T-helper 17 cell (primary cell): ENCODE measurements around the gene CEND1. TPM values are rescaled to one million over a fixed set of nuclear protein-coding genes. Genes with fewer than 3 reads are reported as not detected.
"Not testable (repeated sequence)": the region's sequence is repeated elsewhere in the genome, so short reads cannot be mapped to it uniquely, and the experiment has no call there.

ENCODE experiments used
- ATAC-seq: fragments of 150-1000 bp; cut with Tn5 transposase; 2 replicates; pipeline ENCODE4 v1.10.0; 2021; ENCODE audit warnings: mild to moderate bottlenecking, moderate library complexity
- DNase-seq, 3 donors: peaks; one replicate each; pipeline versions ENCODE4 v3.0.0 to v3.0.0-alpha.2; 2020 to 2021
- H3K9me3 ChIP-seq: one replicate; pipeline ENCODE4 v1.7.0; 2013; ENCODE audit warnings: low read length, mild to moderate bottlenecking; ENCODE audit not compliant: control insufficient read depth, poor library complexity, severe bottlenecking
- H3K27ac Mint-ChIP-seq: one replicate; pipeline ENCODE4 v1.8.0; 2022; ENCODE audit warnings: mild to moderate bottlenecking, moderate library complexity, mixed read lengths
- H3K27me3 Mint-ChIP-seq: one replicate; pipeline ENCODE4 v1.8.0; 2022; ENCODE audit warnings: mixed read lengths
- H3K36me3 Mint-ChIP-seq: one replicate; pipeline ENCODE4 v1.8.0; 2022; ENCODE audit warnings: low read depth, mixed read lengths
- H3K4me1 Mint-ChIP-seq: one replicate; pipeline ENCODE4 v1.8.0; 2022; ENCODE audit warnings: mild to moderate bottlenecking, mixed read lengths
- H3K4me3 Mint-ChIP-seq: one replicate; pipeline ENCODE4 v1.8.0; 2022; ENCODE audit warnings: mild to moderate bottlenecking, moderate library complexity, mixed read lengths
- total RNA-seq, 4 donors: library from RNA in 2 of 4; stranded (reverse) in 2 of 4; gene quantifications; one replicate each; pipeline ENCODE4 v1.2.3 and lab custom pipeline; 2022 to 2026

The CEND1 gene
- total RNA-seq, 2 donors from 2014 or later: 0.63 TPM; not detected in 1

DNA sequence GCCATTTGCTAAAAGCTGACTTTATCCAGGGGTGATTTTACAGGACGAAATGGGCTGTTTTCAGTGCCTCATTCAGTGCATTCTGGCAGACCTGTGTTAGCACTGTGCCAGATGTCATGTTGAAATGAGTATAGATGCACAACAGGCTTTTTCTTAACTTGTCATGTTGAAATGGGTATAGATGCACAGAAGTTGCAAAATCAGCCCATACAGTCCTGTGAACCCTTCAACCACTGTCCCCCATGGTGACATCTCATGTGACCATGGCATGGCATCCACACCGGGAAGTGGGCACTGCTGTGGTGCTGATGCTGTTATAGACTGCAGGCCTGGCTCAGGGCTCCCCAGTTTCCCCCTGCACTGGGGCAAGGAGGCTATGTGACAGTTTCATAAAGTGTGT is 40.2 kb downstream of the CEND1 start:
- Mint-ChIP-seq H3K27ac (peak overlapping the region; percentile 24), H3K4me1 (peaks cover 8% of the 10 kb centered on the region), H3K27me3 (no peaks in the 10 kb centered on the region), H3K36me3 (no peaks in the 10 kb centered on the region), H3K4me3 (peak overlapping the region; percentile 12)
- ATAC-seq (no peak), DNase-seq (no peak)
- H3K9me3 ChIP-seq: no peaks in the 10 kb centered on the region

DNA sequence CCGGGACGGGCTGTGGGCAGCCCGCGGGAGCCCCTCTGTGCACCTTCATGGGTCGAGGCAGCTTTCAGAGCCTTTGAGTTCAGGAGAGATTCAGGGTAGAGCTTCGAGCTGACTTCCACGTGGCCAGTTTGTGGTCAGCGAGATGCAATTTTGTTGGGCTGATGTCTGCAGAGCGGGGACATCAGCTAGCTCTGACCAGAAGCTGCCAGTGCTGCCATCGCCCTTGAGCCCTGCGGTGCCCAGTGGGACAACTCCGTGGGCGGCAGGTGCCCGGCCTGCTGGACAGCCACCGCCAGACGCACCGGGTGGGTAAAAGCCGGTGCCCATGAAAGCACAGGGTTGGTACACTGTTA is 41.9 kb downstream of the CEND1 start:
- peak overlapping the region; percentile 74 for H3K27ac Mint-ChIP-seq
- peak overlapping the region; percentile 86 for H3K4me3 Mint-ChIP-seq
- ATAC-seq (no peak), DNase-seq (no peak)
- no peaks in the 10 kb centered on the region for H3K36me3 Mint-ChIP-seq
- H3K27me3 Mint-ChIP-seq: no peaks in the 10 kb centered on the region
- no peaks in the 10 kb centered on the region for H3K9me3 ChIP-seq
- peaks cover 8% of the 10 kb centered on the region for H3K4me1 Mint-ChIP-seq

DNA sequence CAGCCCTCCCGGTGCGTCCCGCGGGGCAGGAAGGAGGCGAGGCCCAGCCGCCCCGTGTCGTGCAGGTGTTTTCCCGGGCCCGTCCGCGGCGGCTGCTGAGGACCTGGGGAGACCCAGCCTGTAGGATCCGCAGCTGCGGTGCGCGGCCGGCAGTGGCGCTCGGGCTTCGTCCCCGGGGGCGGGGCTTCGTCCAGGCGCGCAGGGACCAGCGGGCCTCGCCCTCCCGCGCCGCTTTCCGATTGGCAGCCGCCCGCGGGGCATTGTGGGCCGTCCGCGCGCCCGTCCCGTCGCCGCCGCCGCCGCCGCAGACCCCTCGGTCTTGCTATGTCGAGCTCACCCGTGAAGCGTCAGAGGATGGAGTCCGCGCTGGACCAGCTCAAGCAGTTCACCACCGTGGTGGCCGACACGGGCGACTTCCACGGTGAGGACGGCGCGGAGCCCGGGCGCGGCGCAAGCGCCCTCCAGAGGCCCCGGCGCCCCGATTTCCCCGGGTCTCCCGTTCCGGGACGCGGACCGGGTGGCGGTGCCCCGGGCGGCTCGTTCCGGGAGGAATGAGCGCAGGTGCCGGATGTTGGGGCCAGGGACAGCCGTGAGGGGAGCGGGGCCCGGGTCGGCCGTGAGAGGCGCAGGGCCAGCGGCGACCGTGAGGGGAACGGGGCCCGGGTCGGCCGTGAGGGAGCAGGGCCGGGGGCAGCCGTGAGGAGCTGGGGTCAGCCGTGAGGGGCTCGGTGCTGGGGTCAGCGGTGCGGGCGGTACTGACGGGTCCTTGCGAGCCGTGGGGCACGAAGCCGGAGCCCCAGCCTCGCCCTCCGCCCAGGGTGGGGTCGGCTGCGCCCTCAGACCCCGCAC is 42.5 kb downstream of the CEND1 start, which contains the start of gene TALDO1:
TSS of gene TALDO1 (plus strand) at position 307 of the 849 bp plus-strand sequence. CDS start at position 325, 18 bp downstream.
- no peaks in the 10 kb centered on the region for H3K36me3 Mint-ChIP-seq
- DNase-seq (peak; percentile 58 to 79 (median 76)), ATAC-seq (peak; percentile 88)
- peak within 1 kb of the TSS; percentile 74 for H3K27ac Mint-ChIP-seq
- H3K27me3 Mint-ChIP-seq: no peaks in the 10 kb centered on the region
- peaks cover 8% of the 10 kb centered on the region for H3K4me1 Mint-ChIP-seq
- no peaks in the 10 kb centered on the region for H3K9me3 ChIP-seq
- H3K4me3 Mint-ChIP-seq: peak within 1 kb of the TSS; percentile 86

DNA sequence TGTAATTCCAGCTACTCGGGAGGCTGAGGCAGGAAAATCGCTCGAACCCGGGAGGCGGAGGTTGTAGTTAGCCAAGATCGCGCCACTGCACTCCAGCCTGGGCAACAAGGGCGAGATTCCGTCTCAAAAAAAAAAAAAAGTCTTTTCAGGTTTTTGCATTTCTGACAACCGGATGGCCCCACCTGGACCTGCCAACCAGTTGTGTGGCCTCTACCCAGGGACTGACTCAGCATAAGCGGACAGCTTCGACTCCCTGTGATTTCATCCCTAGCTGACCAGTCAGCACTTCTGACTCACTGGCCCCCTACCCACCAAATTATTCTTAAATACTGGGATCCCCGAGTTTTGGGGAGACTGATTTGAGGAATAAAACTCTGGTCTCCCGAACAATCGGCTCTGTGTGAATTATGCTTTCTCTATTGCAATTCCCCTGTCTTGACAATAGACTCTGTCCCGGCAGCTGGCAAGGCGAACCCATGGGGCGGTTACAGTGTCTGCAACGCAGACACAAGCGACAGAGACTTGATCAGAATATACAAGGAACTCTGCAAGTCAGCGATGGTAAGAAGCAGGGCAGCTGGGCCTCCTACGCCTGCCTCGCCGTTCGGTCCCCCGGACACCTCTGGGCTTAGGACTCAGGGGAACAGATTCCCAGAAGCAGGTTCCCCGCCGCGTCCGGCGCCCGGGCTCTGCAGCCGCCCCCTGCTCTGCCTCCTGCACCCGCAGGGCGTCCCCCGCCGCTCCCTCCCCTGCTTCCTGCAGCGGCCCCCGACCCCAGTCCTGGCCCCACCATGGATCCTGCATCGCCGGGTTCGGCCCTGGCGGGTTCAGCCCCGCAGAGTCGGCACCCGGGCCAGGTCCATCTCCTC is 43.4 kb downstream of the CEND1 start:
- H3K4me1 Mint-ChIP-seq: peaks cover 8% of the 10 kb centered on the region
- no peaks in the 10 kb centered on the region for H3K9me3 ChIP-seq
- no peak for DNase-seq
- H3K27ac Mint-ChIP-seq: no peak overlapping the region
- H3K27me3 Mint-ChIP-seq: no peaks in the 10 kb centered on the region
- H3K4me3 Mint-ChIP-seq: peak overlapping the region; percentile 86
- peak; percentile 59 for ATAC-seq
- H3K36me3 Mint-ChIP-seq: no peaks in the 10 kb centered on the region

DNA sequence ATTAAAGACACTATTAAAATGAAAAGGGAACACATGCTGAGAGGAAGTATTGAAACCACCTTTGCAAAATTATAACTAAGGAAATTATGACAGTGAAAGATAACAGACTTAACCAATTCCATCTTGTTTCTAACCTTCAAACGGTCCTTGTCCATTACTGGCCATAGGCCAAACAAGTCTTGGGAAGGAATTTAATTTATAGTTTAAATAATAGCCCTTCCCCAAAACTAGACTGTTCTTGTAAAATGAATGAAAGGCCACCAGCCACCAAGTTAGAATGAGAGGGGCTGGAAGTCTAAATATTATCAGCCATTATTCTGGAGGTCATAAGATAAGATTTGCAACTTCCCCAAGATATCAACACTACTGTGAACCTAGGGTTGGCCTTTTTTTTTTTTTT is 44.5 kb downstream of the CEND1 start:
- DNase-seq: no peak
- no peak overlapping the region for H3K4me3 Mint-ChIP-seq
- peaks cover 8% of the 10 kb centered on the region for H3K4me1 Mint-ChIP-seq
- no peak overlapping the region for H3K27ac Mint-ChIP-seq
- H3K27me3 Mint-ChIP-seq: no peaks in the 10 kb centered on the region
- H3K36me3 Mint-ChIP-seq: no peaks in the 10 kb centered on the region
- ATAC-seq: no peak
- H3K9me3 ChIP-seq: no peaks in the 10 kb centered on the region

DNA sequence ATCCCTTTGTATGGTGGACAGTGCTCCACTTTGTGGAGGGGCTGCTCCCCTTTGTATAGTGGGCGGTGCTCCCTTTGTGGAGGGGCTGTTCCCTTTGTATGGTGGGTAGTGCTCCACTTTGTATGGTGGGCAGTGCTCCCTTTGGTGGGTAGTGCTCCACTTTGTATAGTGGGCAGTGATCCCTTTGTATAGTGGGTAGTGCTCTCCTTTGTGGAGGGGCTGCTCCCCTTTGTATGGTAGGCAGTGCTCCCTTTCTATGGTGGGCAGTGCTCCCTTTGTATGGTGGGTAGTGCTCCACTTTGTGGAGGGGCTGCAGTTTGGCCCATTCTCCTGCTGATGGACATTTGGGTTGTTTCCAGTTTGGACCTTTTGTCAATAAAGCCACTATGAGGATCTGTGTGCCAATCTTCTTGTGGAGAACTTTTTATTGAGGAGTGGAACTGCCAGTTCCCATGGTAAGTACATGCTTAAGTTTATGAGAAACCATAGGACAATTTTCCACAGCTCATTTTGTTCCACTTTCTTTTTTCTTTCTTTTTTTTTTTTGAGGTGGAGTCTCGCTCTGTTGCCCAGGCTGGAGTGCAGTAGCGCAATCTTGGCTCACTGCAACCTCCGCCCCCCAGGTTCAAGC is 47.2 kb downstream of the CEND1 start:
- Mint-ChIP-seq H3K27me3 (no peaks in the 10 kb centered on the region), H3K36me3 (peaks cover 3% of the 10 kb centered on the region), H3K27ac (no peak overlapping the region), H3K4me1 (peaks cover 7% of the 10 kb centered on the region), H3K4me3 (no peak overlapping the region)
- DNase-seq (no peak), ATAC-seq (no peak)
- no peaks in the 10 kb centered on the region for H3K9me3 ChIP-seq

DNA sequence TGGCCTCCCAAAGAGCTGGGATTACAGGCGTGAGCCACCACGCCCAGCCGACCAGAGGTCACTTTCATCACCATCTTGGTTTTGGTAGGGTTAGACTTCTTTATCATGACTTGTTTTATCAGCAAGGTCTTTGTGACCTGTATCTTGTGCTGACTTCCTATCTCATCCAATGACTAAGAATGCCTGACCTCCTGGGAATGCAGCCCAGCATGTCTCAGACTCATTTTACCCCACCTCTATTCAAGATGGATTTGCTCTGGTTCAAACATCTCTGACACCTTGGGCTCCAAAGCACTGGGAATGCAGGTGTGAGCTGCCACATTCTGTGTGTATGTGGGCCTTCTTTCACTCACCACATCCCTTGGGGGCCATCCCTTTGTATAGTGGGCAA is 47.7 kb downstream of the CEND1 start:
- no peak overlapping the region for H3K27ac Mint-ChIP-seq
- no peak overlapping the region for H3K4me3 Mint-ChIP-seq
- peaks cover 3% of the 10 kb centered on the region for H3K36me3 Mint-ChIP-seq
- H3K27me3 Mint-ChIP-seq: no peaks in the 10 kb centered on the region
- ATAC-seq: no peak
- peaks cover 13% of the 10 kb centered on the region for H3K4me1 Mint-ChIP-seq
- no peaks in the 10 kb centered on the region for H3K9me3 ChIP-seq
- no peak for DNase-seq

DNA sequence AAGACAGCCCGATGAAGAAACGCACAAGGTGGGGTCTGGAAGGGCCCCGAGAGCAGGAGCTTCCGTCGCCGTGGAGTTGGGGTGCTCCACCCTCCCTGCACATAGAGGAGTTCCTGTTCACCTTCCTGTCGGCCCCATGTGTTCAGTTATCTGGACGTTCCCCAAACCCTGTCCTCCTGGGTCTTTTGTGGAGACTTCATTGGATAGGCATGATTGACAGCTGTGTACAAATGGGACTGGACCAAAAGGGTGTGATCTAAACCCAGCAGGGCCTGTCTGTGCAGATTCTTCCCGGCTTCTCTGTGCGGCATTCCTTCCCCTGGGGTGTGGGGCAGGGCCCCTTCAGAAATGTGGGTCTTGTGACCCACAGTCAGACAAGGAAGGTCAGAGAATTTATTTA is 52.0 kb downstream of the CEND1 start:
- not testable (repeated sequence) for H3K27ac Mint-ChIP-seq, H3K4me1 Mint-ChIP-seq, H3K36me3 Mint-ChIP-seq, H3K27me3 Mint-ChIP-seq, H3K9me3 ChIP-seq, DNase-seq
- H3K4me3 Mint-ChIP-seq: peak overlapping the region; percentile 75
- peak; percentile 53 for ATAC-seq

DNA sequence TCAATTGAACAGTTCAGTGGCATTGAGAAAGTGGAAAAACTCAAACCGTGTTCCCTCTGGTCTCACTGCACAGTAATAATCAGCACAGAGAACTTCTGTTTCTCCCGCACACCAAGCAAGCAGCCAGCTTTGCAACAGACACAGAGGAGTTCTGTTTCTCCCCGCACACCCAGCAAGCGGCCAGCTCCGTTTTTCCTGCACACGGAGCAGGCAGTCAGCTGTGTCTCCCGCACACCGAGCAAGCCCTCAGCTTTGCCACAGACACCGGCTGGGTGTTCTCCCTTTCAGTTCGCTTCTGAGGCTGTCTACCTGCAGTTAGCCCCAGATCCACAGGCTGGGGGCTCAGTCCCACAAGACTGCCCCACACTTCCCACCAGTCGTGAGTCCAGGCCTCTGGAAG is 52.5 kb downstream of the CEND1 start:
- H3K27me3 Mint-ChIP-seq: no peaks in the 10 kb centered on the region
- no peaks in the 10 kb centered on the region for H3K9me3 ChIP-seq
- DNase-seq (no peak), ATAC-seq (peak; percentile 39)
- peak overlapping the region; percentile 32 for H3K27ac Mint-ChIP-seq
- H3K4me1 Mint-ChIP-seq: peaks cover 10% of the 10 kb centered on the region
- H3K4me3 Mint-ChIP-seq: peak overlapping the region; percentile 75
- peaks cover 3% of the 10 kb centered on the region for H3K36me3 Mint-ChIP-seq

Other genes with a start within 250 kb of the CEND1 start
- 1 to 10 TPM; 3.8 to 6.0 TPM for gene LMNTD2, start 229.4 kb downstream of the CEND1 start, total RNA-seq
- gene RASSF7, start 229.1 kb downstream of the CEND1 start, total RNA-seq: 10 to 100 TPM; 24.6 to 29.4 TPM
- gene PHRF1, start 213.6 kb downstream of the CEND1 start, total RNA-seq: 10 to 100 TPM; 36.7 to 44.8 TPM
- gene IRF7, start 174.1 kb downstream of the CEND1 start, total RNA-seq: 10 to 100 TPM; 40.3 to 44.0 TPM
- gene CDHR5, start 165.1 kb downstream of the CEND1 start, total RNA-seq: not detected
- not detected for gene SCT, start 162.9 kb downstream of the CEND1 start, total RNA-seq
- under 1 TPM; 0.40 to 0.89 TPM for gene DRD4, start 152.8 kb downstream of the CEND1 start, total RNA-seq
- 10 to 100 TPM; 55.3 to 77.1 TPM for gene DEAF1, start 94.9 kb downstream of the CEND1 start, total RNA-seq
- 10 to 100 TPM; 20.8 to 21.3 TPM for gene TMEM80, start 94.3 kb downstream of the CEND1 start, total RNA-seq
- gene EPS8L2, start 83.9 kb downstream of the CEND1 start, total RNA-seq: 10 to 100 TPM in 1 of 2 donors, 1 to 10 TPM in 1; 6.8 to 11.7 TPM
- gene TALDO1, start 42.6 kb downstream of the CEND1 start, total RNA-seq: 100 to 1,000 TPM in 1 of 2 donors, 10 to 100 TPM in 1; 60.4 to 102 TPM
- gene GATD1, start 12.6 kb downstream of the CEND1 start, total RNA-seq: 10 to 100 TPM; 36.7 to 44.3 TPM
- 10 to 100 TPM; 16.4 to 20.3 TPM for gene SLC25A22, start 8.2 kb upstream of the CEND1 start, total RNA-seq
- gene PIDD1, start 15.1 kb upstream of the CEND1 start, total RNA-seq: 10 to 100 TPM; 26.8 to 29.7 TPM
- gene RPLP2, start 19.9 kb upstream of the CEND1 start, total RNA-seq: 1,000 to 10,000 TPM; 4,178 to 4,199 TPM
- 100 to 1,000 TPM; 178 to 182 TPM for gene PNPLA2, start 28.8 kb upstream of the CEND1 start, total RNA-seq
- gene CRACR2B, start 37.8 kb upstream of the CEND1 start, total RNA-seq: 1 to 10 TPM in 1 of 2 donors, under 1 TPM in 1; 0.47 to 1.0 TPM
- 10 to 100 TPM; 54.9 to 67.3 TPM for gene CD151, start 42.9 kb upstream of the CEND1 start, total RNA-seq
- 10 to 100 TPM; 38.5 to 40.5 TPM for gene POLR2L, start 52.4 kb upstream of the CEND1 start, total RNA-seq
- 1 to 10 TPM; 2.1 to 3.0 TPM for gene TSPAN4, start 52.8 kb upstream of the CEND1 start, total RNA-seq
- gene CHID1, start 120.7 kb upstream of the CEND1 start, total RNA-seq: 10 to 100 TPM; 23.4 to 28.8 TPM
- gene AP2A2, start 135.8 kb upstream of the CEND1 start, total RNA-seq: 10 to 100 TPM; 71.1 to 74.0 TPM
- gene MUC6, start 246.6 kb upstream of the CEND1 start, total RNA-seq: not detected